Tongue (tissue), 2 donors: ENCODE results near the gene OR7D2. TPM values are rescaled to one million over a fixed set of nuclear protein-coding genes. Genes with fewer than 3 reads are reported as not detected.
A peak's percentile ranks its signal among the peaks of the same experiment; 100 is the strongest.

Experiments
- DNase-seq: peaks from one replicate; pipeline ENCODE4 v3.0.0-alpha.2; 2015
- total RNA-seq: library from RNA; depleted of rRNA; stranded (reverse); fragments of >200 nt; gene quantifications from one replicate; pipeline ENCODE4 v1.2.3, GENCODE V29; 2014

The OR7D2 gene
- total RNA-seq, 1 donor from 2014 or later: not detected

GRCh38 chr19:9205501-9206113 is 26.8 kb downstream of the OR7D2 start:
- DNase-seq: peak; percentile 78

GRCh38 chr19:9219489-9219888 is 40.7 kb downstream of the OR7D2 start, which contains the start of gene OR7D4:
TSS of gene OR7D4 (minus strand) at chr19:9219589. CDS start at chr19:9214837, 4,752 bp downstream.
- DNase-seq: no peak

Other genes with a start within 250 kb of the OR7D2 start
- 1.1 TPM for gene MUC16, start 168.6 kb upstream of the OR7D2 start, total RNA-seq
- not detected for gene OR1M1, start 91.9 kb upstream of the OR7D2 start, total RNA-seq
- gene OR7G2, start 71.5 kb upstream of the OR7D2 start, total RNA-seq: not detected
- not detected for gene OR7G1, start 63.2 kb upstream of the OR7D2 start, total RNA-seq
- gene OR7G3, start 52.0 kb upstream of the OR7D2 start, total RNA-seq: not detected
- 23.0 TPM for gene ZNF317, start 38.6 kb upstream of the OR7D2 start, total RNA-seq
- not detected for gene OR7D4, start 40.6 kb downstream of the OR7D2 start, total RNA-seq
- not detected for gene OR7E24, start 72.0 kb downstream of the OR7D2 start, total RNA-seq
- gene ZNF699, start 130.9 kb downstream of the OR7D2 start, total RNA-seq: 23.5 TPM
- 29.2 TPM for gene ZNF559, start 145.2 kb downstream of the OR7D2 start, total RNA-seq
- 5.8 TPM for gene ZNF177, start 184.0 kb downstream of the OR7D2 start, total RNA-seq